HUES48 (cell line): Measurements from ENCODE around the gene GJD4.

Experiments used
- H3K27ac ChIP-seq: one replicate; pipeline ENCODE4 v1.7.0; 2013; ENCODE audit warnings: low read depth, low read length, inconsistent platforms
- H3K27me3 ChIP-seq: 2 replicates; pipeline ENCODE4 v1.6.1; 2013; ENCODE audit warnings: mild to moderate bottlenecking, low read length; ENCODE audit not compliant: control insufficient read depth, insufficient read depth
- H3K36me3 ChIP-seq: 2 replicates; pipeline ENCODE4 v1.6.1; 2013; ENCODE audit warnings: low read length; ENCODE audit not compliant: control insufficient read depth, insufficient read depth
- H3K4me1 ChIP-seq: 2 replicates; pipeline ENCODE4 v1.6.1; 2013; ENCODE audit warnings: mild to moderate bottlenecking, low read length; ENCODE audit not compliant: control insufficient read depth, insufficient read depth
- H3K4me3 ChIP-seq: 2 replicates; pipeline ENCODE4 v1.5.1; 2013; ENCODE audit warnings: mild to moderate bottlenecking, low read depth, low read length
- H3K9ac ChIP-seq: 2 replicates; pipeline ENCODE4 v1.6.1; 2013; ENCODE audit warnings: mild to moderate bottlenecking, low read depth, low read length, moderate library complexity
- H3K9me3 ChIP-seq: 2 replicates; pipeline ENCODE4 v1.6.1; 2013; ENCODE audit warnings: low read length; ENCODE audit not compliant: control insufficient read depth, insufficient read depth

The GJD4 gene

DNA sequence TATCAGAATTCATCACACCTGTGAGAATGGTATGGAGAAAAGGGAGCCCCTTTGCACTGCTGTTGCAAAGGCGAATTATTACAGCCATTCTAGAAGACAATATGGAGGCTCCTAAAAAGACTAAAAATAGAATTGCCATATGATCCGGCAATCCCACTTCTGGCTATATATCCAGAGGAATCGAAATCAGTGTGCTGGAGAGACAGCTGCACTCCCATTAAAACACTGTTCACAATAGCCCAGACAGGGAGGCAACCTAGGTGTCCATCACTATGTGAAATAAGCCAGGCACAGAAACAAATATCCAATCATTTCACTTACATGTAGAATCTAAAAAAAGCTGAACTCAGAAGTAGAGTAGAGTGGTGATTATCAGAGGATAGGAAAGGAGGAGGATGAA, 26.0 kb upstream of the GJD4 start:
- H3K4me1 ChIP-seq = no peaks in the 10 kb centered on the region
- H3K27ac ChIP-seq = no peak overlapping the region
- no peak overlapping the region for H3K4me3 ChIP-seq
- no peaks in the 10 kb centered on the region for H3K27me3 ChIP-seq
- H3K36me3 ChIP-seq = no peaks in the 10 kb centered on the region
- H3K9ac ChIP-seq = no peak overlapping the region
- H3K9me3 ChIP-seq = no peaks in the 10 kb centered on the region

DNA sequence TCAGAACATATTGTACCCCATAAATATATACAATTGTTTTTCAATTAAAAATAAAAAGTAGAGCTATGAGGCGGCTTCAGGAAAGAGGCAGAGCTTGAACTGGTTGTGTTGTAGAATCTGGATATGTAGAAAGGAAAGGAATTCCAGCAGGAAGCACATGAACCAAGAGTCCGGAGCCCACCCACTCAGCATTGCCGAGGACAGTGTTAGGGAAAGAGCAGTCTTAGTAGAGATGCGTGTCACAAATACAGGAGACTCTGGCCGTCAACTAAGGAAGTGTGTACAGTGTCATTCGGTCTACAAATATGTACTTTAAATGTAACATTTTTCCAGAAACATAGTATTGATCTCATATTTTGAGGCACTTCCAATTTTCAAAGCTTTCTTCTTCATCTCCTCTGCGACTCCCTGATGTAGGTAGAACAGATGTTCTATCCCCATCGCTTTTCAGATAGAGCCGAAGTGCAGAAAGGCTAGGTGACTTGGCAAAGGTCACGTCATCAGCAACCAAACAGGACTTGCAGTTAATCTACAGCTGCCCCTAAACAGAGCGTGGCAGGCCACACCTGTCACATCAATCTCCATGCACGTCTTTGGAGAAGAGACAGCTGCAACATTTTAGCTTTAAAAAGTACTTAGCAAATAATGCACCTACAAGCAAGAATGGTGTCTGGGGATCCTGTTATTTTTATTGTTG, 25.3 kb upstream of the GJD4 start:
- no peaks in the 10 kb centered on the region for H3K9me3 ChIP-seq
- H3K9ac ChIP-seq = no peak overlapping the region
- no peak overlapping the region for H3K27ac ChIP-seq
- H3K36me3 ChIP-seq = no peaks in the 10 kb centered on the region
- H3K4me1 ChIP-seq = no peaks in the 10 kb centered on the region
- no peaks in the 10 kb centered on the region for H3K27me3 ChIP-seq
- no peak overlapping the region for H3K4me3 ChIP-seq

DNA sequence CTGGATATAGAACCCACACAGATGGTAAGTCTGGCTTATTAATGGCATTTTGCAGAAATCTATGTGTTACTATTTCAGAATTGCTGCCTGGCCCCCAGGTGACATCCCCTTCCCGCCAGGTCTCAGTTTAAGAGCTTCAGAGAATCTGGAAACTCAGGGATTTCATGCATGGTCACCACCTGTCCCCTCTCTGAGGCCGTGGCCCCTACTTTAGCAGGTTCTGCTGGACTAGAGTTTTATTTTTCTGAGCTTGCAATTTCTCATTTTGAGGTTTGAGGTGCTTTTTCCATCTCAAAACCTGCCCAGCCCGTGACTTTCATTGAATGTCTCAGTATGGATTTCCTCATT, 24.7 kb upstream of the GJD4 start:
- H3K27ac ChIP-seq = no peak overlapping the region
- H3K4me1 ChIP-seq = no peaks in the 10 kb centered on the region
- no peaks in the 10 kb centered on the region for H3K36me3 ChIP-seq
- no peaks in the 10 kb centered on the region for H3K27me3 ChIP-seq
- no peaks in the 10 kb centered on the region for H3K9me3 ChIP-seq
- H3K9ac ChIP-seq = no peak overlapping the region
- no peak overlapping the region for H3K4me3 ChIP-seq

DNA sequence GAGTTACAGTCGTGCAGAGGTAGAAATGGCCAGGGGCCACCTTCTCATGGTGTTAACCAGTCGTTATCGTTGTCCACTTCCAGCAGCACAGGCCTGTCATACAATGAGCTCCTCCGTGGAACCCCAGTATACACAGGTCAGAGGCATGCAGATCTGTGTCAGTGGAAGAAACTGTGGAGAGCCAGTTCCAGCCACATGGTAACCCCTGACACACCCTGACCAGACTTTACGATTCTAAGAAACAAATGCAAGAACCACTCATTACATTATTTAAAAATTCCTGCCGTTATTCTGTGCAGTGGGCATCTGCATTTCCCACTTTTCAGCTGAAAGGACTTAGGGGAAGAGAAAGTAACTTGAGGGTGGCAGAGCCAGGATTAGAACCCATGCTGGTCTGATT, 23.5 kb upstream of the GJD4 start:
- H3K4me3 ChIP-seq = no peak overlapping the region
- H3K4me1 ChIP-seq = no peaks in the 10 kb centered on the region
- no peaks in the 10 kb centered on the region for H3K9me3 ChIP-seq
- H3K9ac ChIP-seq = no peak overlapping the region
- no peak overlapping the region for H3K27ac ChIP-seq
- H3K27me3 ChIP-seq = no peaks in the 10 kb centered on the region
- no peaks in the 10 kb centered on the region for H3K36me3 ChIP-seq

DNA sequence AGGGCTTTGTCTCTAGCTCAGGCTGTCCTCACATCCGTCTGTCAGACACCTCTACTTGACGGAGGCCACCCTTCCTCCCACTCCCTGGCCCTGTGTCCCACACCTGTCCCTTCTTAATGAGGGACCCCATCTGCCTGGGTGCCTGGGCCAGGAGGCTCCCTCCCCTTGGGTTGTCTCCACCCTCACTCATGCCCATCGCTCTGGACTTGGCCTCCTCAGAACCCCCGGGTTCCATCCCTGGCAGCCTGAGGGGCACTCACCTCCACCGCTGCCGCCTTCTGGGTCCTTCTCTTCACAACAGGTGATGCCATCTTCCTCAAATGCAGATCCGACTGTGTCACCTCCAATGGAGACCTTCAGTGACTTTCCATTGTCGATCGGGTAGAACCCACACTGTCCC, 20.2 kb upstream of the GJD4 start:
- Histone ChIP-seq H3K36me3 (no peaks in the 10 kb centered on the region), H3K4me3 (no peak overlapping the region), H3K27ac (no peak overlapping the region), H3K9ac (no peak overlapping the region), H3K4me1 (no peaks in the 10 kb centered on the region), H3K27me3 (no peaks in the 10 kb centered on the region), H3K9me3 (no peaks in the 10 kb centered on the region)

DNA sequence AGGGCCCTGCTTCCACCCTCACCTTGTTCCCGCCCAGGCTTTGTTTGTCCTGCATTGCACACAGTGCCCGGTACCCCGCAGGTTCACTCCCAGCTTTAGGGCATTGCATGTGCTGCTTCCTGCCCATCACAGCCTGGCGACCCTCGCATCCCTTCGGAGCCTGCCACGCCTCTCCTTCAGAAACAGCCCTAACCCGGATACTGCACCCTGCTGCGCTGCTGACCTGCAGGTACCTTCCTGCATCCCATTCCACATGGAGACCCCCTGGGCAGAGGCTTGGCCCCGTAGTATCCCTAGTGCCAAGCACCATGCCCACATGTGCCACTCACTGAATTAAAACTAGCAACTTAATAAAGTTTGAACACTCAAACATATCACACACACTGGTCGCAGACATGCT, 19.8 kb upstream of the GJD4 start:
- Histone ChIP-seq H3K9ac (no peak overlapping the region), H3K27me3 (no peaks in the 10 kb centered on the region), H3K4me3 (no peak overlapping the region), H3K9me3 (no peaks in the 10 kb centered on the region), H3K27ac (no peak overlapping the region), H3K36me3 (no peaks in the 10 kb centered on the region), H3K4me1 (no peaks in the 10 kb centered on the region)

DNA sequence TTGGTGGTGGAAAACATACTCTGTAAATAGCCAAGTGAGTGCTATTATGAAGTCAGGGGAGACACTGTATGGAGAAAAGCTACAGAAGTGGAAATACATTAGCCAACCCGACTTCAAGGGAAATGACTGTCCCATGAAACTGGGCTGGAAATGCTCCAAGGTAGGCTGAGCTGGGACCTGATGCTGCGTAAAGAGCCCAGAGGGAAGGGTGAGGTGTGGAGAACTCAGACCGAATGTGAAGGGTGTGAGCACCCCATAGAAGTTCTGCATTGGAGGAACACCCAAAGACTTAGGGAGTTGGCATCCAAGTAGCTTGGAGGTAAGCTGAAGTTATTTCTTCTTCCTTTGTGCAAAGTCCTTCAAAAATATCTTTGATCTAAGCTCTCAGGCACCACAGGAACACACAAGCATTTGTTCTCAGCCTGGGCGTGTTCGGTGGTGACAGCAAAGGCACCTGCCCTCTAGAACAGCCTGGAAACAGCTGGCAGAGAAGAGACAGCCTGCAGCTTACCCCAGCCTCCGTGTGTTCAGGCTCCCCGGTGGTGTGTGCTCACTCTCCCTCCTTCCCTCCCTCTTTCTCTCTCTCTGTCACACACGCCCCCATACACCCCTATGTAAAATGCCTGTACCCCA, 19.1 kb upstream of the GJD4 start:
- Histone ChIP-seq H3K9ac (no peak overlapping the region), H3K9me3 (no peaks in the 10 kb centered on the region), H3K36me3 (no peaks in the 10 kb centered on the region), H3K4me3 (no peak overlapping the region), H3K4me1 (no peaks in the 10 kb centered on the region), H3K27ac (no peak overlapping the region), H3K27me3 (no peaks in the 10 kb centered on the region)

DNA sequence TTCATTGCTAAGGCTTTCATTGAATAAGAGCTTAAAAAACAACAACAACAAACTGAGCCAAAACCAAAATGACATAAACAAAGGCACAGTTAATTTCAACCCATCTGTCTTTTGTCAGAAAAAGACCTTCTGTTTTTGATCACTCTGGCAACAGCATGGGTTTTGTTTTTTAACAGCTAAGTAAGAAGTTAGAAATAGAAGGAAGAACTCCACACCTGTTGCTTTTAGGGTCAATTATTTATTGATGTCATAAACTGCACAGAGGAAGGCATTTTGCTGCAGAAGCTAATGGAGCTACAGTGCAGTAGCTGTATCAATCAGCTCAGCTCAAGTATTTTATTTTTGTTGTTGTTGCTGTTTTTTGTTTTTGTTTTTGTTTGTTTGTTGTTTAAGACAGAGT, 16.3 kb upstream of the GJD4 start:
- Histone ChIP-seq H3K4me3 (no peak overlapping the region), H3K9me3 (peaks cover 7% of the 10 kb centered on the region), H3K27me3 (no peaks in the 10 kb centered on the region), H3K4me1 (peaks cover 9% of the 10 kb centered on the region), H3K9ac (no peak overlapping the region), H3K36me3 (no peaks in the 10 kb centered on the region), H3K27ac (no peak overlapping the region)

DNA sequence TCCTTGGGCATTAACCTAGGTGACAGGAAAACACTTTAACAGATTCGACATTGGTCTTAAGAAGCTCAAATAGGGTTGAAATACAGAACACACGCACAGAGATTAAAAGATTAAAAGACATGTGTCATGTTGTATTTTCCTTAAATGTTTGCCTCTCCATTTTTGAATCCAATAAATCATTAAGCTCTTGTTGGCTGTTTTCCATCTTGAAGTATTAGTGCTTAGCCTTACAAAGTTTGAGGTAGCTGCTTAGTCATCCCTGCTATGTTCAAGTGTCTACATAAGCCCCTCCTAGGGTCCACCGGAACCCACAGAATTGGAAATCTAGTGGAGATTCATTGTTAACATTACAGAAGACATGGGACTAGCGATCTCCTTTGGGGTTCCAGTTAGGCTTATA, 12.7 kb upstream of the GJD4 start:
- Histone ChIP-seq H3K9me3 (peaks cover 7% of the 10 kb centered on the region), H3K27ac (no peak overlapping the region), H3K9ac (no peak overlapping the region), H3K27me3 (no peaks in the 10 kb centered on the region), H3K4me1 (peaks cover 25% of the 10 kb centered on the region), H3K4me3 (no peak overlapping the region), H3K36me3 (no peaks in the 10 kb centered on the region)

DNA sequence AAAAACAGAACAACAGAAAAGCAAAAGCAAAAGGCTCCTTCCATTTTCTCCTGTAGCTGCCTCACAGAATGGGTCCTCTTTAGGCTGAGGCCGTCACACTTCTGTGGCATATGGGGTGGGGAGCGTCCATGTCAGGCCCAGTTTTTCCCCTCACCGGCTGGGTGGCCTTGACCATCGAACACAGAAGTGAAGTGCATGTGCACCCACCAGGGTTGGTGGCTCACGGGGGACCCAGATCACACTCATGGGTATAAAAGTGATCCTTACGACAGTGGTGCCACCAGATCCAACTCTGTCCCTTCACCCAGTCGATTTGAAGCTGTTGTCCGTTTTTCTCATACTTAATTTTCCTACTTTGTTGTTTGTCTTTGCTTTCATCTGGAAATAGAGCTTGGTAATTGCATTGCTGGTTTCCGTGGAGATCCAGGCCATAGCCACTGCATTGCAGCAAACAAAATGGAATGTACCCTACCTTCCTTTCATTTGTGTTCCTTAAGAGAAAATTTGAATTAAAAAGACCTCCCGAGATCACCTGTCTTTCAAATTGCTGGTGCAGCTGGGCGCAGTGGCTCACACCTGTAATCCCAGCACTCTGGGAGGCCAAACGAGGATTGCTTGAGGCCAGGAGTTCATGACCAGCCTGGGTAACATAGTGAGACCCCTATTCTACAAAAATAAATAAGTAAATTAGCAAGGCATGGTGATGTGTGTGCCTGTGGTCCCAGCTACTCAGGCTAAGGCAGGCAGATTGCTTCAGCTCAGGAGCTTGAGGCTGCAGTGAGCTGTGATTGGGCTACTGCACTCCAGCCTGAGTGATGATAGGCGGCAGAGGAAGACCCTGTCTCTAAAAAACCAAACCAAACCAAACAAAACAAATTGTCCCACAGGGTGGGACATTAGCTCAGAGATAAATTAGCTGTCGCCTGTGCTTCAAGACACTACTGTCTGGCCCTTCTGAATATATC, 10.7 kb upstream of the GJD4 start:
- H3K9me3 ChIP-seq = peaks cover 7% of the 10 kb centered on the region
- H3K4me1 ChIP-seq = peaks cover 25% of the 10 kb centered on the region
- peak overlapping the region; percentile 40 for H3K9ac ChIP-seq
- peak overlapping the region; percentile 4 for H3K4me3 ChIP-seq
- no peaks in the 10 kb centered on the region for H3K36me3 ChIP-seq
- H3K27ac ChIP-seq = peak overlapping the region; percentile 72
- H3K27me3 ChIP-seq = no peaks in the 10 kb centered on the region

DNA sequence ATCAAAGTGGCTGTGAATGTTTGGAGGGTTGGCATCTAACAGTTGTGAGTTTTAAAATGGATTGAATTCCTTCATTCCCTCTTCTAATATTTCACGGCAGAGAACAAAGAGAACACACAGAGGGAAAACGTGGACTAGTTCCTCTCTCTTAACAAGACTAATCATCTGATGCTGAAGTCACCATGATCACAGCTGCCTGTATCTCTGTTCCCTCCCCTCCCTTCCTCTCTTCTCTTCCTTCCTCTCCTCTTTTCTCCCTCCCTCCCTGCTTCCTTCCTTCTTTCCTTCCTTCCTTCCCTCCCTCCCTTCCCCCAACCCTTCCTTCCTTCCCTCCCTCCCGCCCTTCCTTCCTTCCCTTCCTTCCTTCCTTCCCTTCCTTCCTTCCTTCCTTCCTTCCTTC, 10.0 kb upstream of the GJD4 start:
- H3K9me3 ChIP-seq = peaks cover 7% of the 10 kb centered on the region
- 0 out of 2 replicates have a peak overlapping the region, but pooled peaks have one; percentile 4 for H3K4me3 ChIP-seq
- no peaks in the 10 kb centered on the region for H3K36me3 ChIP-seq
- no peaks in the 10 kb centered on the region for H3K27me3 ChIP-seq
- 0 out of 2 replicates have a peak overlapping the region, but pooled peaks have one; percentile 40 for H3K9ac ChIP-seq
- H3K27ac ChIP-seq = peak overlapping the region; percentile 72
- H3K4me1 ChIP-seq = peaks cover 25% of the 10 kb centered on the region
